Measurements from ENCODE around the gene SLC6A17.
A peak's percentile ranks its signal among the peaks of the same experiment; 100 is the strongest.

The SLC6A17 gene

DNA sequence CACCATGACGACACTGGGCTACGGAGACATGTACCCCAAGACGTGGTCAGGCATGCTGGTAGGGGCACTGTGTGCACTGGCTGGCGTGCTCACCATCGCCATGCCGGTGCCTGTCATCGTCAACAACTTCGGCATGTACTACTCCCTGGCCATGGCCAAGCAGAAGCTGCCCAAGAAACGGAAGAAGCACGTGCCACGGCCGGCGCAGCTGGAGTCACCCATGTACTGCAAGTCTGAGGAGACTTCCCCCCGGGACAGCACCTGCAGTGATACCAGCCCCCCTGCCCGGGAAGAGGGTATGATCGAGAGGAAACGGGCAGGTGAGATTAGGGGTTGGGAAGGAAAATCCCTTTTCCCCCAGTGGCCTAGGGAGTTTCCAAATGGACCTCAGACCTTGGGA is 73.3 kb downstream of the SLC6A17 start:
- no peak for DNase-seq

DNA sequence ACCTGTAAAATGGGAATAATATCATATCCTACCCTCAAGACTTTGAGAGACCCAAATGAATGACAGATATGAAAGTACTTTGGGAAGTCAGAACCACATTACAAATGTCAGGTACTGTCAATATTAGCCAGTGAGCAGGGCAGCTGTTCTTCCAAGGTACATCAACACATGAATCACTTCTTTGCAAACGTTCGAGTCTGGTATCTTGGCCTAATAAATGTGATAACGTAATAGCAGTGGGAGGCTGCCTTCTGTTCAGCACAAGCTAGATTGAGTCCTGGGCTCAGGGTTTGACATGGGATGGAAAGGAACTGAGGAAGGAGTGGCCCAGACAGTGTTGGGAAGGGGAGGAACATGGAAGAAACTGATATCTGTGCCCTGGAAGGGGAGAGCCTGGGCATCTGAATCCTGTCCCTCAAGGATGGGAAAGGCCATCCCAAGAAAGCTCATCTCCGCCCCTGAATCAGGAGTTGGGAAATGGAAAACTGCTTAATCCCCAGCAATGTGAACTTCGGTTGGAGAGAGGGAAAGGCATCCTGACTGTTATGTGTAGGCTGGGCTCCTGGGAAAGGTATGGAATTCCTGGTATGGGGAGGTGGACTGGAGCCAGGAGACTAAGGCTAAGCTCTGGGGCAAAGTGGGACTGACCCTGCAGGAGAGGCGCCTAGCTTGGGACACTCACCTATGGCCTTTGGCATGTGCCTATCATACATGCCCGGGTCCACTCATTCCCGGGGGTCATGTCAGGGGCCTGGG is 74.1 kb downstream of the SLC6A17 start:
- peak; percentile 92 for DNase-seq

- DNase-seq: no peak
These were observed 74.9 kb downstream of the SLC6A17 start for GRCh38 chr1:110225212-110225611.

DNA sequence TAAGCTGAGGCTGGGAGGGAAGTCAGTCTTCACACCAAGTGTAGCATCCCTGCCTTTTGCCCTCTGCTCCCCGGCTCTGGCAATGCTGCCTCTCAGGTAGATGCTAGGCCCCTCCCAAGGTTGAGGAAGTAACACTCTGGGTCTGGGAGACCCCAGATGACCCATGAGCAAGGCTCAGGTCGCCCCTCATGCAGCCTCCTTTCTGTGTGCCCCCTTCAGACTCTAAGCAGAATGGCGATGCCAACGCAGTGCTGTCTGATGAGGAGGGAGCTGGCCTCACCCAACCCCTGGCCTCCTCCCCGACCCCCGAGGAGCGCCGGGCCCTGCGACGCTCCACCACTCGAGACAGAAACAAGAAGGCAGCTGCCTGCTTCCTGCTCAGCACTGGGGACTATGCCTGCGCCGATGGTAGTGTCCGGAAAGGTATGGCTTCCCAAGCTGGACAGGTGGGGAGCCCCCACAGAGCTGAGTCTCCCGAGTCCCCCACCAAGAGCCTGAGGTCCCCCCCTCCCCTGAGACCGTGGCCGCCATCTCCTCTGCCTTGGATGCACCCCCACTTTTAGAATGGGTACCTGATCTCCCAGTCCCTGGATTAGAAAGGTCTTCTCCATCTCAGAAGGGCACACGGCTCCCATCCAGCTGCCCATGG is 75.6 kb downstream of the SLC6A17 start:
- no peak for DNase-seq

DNA sequence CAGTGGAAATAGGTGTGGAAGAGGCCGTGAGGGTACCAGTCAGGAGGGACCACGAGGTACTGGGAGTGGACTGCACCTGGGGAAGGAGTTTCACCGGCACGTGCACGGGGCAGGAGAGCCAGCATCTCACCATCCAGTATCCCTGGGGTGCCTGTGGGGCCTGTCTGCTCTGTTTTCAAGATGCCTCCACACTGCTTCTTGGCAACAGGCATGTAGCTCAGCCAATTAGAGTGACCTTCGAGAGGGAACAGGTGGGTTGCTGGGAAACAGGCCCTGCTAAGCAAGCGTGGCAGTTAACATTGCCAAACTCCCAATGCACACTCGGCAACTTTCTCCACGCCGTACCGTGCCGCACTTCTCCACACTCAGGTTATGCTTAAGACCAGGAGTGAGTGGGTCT is 77.5 kb downstream of the SLC6A17 start:
- no peak for DNase-seq

DNA sequence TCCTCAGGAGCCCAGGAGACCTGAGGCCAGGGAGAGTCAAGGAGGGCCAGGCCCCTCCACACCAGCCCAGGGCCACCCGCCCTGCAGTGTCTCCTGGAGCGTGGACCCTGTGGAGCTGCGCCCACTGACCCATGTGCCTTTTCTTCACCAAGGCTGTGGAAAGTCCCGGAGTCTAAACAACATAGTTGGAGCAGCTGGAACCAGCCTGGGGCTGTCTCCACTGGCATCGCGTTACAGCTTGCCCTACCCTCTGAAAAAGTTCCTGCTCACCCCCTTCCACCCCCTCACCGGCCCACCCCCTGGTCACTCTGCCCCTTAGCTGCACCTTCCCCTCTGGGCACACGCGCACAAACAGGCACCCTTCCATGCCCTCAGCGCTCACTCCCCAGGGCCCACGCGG is 78.1 kb downstream of the SLC6A17 start:
- no peak for DNase-seq

DNA sequence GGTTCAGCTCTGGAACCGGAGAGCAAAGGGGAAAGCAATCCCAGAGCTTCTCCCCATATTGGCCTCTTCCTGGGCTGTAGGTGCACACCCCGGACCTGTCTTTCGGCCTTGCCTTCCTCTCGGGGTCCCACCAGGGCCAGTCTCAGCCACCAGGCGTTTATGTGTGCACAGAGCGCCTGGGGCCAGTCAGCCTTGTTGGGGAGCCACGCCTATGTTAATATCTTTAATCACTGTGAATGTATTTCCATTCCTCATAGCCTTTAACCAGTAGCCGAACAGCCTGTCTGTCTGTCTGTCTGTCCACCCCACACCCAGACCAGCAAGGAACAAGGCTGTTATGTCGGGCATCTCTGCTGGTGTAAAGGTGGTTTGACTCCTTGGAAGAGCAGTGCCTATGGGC is 78.6 kb downstream of the SLC6A17 start:
- no peak for DNase-seq

GRCh38 chr1:110229348-110230001 is 79.2 kb downstream of the SLC6A17 start:
- peak; percentile 90 for DNase-seq

DNA sequence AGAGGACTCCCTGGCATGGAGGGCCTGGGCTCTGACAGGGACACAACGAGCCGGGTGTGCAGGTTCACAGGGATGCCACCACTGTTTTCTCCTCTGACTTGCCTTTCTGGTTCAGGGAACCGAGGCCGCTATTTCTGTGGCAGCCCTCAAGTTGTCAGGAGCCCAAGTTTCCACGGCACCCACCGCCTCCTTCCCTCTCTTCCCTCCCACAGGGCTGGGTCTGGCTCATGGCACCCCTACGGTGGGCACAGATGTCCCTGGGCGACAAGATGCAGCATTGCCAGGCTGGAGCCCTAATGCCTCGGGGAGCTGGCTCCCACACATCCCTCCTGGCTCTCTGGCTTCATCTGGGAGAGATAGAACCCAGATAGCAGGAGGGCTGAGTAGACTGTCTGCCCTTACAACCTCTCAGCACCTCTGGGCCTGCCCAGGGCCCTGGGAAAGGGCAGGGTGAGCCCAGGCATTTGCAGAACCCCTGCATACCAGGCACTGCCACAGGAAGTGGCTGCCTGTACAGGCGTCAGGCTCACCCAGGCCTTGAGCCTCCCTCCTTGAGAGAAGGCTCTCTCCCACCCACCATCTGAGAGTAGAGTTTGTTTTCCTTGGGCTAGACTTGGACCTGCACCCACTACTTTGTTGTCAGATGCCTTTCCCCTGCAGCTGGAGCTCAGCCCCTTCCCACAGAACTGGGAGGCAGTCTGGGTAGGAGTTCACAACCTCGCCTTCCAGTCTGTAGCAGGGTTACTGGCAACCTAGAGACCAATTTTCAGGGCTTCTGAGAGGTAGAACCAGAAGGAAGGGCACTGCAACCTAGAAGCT is 80.3 kb downstream of the SLC6A17 start:
- DNase-seq: peak; percentile 79

GRCh38 chr1:110233861-110234260 is 83.6 kb downstream of the SLC6A17 start:
- no peak for DNase-seq

DNA sequence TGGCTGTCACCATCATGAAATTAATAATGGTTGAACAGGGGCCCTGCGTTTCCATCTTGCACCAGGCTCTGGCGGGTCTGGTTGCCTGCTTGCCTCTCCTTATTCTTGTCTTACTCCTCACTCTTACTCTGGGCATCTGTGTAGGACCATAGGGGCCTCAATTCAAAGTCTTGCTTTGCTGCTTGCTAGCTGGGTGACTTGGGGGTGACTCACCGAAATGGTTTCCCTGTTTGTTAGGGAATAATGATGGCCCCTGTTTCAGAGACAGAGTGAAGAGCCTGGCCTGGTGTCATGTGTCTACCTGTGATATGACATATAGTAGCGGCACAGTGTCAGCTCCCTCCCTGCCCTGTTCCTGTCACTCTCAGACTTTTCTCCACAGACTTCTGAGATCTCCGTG is 84.4 kb downstream of the SLC6A17 start:
- no peak for DNase-seq

DNA sequence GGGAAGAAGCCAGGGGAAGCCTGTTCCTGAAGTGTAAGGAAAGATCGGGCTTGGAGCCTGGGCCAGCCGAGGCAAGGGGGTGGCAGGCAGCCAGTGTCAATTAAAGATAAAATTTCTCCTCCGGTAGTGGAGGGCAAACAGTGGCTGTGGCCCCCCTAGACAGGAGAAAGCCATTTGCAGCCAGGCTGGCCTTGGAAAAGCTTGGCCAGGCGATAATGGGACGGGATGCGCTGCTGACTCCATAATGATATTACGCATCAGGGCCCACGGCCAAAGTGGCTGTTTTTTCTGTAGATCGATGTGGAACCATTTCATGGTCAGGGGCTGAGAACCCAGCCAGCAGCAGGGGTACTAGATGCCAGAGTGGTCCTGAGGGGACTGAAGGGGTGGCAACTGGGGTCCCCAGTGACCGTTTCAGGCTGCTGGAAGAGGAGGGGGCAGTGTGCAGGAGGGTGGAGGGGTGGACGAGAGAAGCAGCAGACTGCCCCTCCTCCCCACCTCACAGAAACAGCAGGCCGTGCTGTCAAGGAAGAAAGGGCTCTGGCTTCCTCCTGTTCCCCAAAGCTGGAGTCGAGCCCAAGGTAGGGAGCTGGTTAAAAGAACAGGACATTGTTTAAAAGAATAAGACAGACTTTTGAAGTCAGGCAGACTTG is 85.0 kb downstream of the SLC6A17 start:
- DNase-seq: no peak

DNA sequence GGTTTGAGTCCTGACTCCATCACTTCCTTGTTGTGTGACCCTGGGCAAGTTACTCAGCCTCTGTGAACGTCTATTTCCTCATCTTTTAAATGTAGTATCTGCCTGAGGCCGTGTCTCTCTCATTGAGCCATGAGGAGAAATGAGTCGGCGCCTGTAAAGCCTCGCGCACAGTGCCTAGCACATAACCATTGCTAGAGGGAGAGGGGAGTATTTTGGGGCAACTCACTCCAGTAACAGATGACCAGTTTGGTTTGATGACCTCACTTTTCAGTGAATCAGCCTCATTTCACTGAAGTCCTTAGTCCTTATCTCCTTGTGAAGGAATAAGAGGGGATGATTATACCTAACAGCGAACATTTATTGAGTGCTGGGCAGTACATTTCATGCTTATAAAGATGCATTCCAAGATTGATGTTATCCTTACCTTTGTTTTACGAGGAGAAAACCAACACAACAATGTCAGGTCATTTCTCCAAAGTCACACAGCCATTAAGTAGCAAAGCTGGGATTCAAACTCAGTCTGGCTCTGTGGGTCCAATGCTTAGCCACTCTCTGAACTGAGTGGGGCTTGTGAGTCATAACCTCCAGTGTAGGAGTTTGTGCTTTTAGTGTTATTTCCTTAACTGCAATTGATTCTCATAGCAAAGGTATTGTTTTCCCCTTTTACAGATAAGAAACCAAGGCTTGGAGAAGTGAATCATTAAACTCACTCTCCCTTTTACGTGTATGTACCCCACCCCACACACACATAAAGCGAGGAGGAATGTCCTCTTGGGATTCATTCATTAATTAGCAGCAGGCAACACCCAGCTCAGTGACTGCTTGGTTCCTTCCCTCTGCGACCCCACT is 85.8 kb downstream of the SLC6A17 start:
- DNase-seq: peak; percentile 99

GRCh38 chr1:110237386-110238152 is 87.3 kb downstream of the SLC6A17 start:
- DNase-seq: no peak

GRCh38 chr1:110239441-110240430 is 89.4 kb downstream of the SLC6A17 start:
- DNase-seq: no peak

DNA sequence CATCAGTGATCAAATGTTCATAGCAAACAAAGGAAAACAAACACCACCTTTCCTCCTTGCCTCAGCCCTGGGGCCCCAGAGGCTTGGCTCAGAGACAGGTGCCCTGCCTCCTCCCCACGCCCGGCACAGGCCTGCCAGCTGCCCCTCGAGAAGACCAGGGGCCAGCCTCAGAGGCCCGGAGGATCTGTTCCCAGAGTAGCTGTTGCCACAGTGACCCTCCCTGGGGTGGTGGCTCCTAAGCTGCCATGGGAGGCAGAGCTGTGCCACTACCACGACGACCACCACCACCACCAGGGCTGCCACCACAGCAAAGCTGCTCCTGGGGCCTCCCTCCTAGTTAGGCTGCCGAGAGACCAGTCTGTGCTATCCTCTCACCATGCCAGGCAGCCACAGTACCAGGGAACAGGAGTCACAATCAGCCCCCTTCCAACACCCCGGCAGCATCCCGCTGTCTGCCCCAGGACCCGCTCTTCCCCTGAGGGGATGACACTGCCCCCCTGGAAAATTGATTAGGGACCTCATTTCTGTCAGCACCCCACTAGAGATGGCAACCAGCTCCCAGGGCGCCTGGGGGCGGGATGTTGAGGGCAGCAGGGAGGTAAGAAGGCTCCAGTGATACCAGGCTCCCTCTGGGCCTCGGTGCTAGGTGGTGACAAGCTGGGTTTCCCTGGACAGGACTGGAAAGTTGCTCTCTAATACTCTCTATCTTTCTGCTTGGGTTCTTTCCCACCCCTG is 90.3 kb downstream of the SLC6A17 start:
- DNase-seq: no peak

DNA sequence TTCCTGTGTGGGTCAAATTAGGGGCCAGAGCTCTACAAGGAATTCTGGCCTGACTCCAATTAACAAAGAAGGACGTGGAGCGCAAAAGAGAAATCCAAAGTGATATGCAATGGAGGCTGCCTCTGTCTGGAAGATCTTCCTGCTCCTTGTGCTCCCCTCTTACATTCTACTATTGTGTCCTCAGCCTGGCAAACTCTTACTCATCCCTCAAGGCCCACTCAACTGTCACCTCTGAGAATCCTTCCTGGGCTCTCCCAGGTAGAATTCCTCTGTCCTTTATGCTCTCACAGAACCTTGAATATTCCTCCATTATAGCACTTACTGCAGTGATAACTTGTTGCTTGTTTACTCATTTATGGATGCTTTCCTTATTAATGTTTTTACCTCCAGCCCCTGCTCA is 91.2 kb downstream of the SLC6A17 start:
- DNase-seq: no peak

GRCh38 chr1:110242062-110242461 is 91.8 kb downstream of the SLC6A17 start:
- no peak for DNase-seq

DNA sequence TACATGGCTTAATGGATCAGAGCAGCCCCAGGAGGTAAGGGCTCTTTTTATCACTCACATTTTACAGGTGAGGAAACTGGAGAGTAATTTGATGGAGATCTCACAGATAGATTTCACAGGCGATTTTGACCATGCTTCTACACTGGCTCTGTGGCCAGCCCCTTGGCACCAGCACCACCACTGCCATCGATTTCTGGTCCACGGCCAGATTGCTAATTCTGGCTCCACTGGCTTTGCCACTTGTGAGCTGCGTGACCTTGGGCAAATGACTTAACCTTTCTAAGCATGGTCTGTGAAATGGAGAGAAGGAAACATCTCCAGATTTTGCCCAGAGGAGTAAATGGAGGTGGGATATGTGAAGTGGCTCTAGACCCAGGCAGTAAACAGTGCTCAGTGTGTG is 92.4 kb downstream of the SLC6A17 start:
- no peak for DNase-seq
